ENCODE measurements around the gene FLT3LG. TPM values are rescaled to one million over a fixed set of nuclear protein-coding genes. Genes with fewer than 3 reads are reported as not detected.

FLT3LG gene
- total RNA-seq, 1 experiment from 2014 or later = 12.7 TPM

GRCh38 chr19:49488046-49488862 lies 14.2 kb downstream of the FLT3LG start:
- no peak for DNase-seq (ENCODE audit: low read depth)

GRCh38 chr19:49488863-49489537 lies 15.0 kb downstream of the FLT3LG start:
- DNase-seq (ENCODE audit: low read depth) = no peak

GRCh38 chr19:49489601-49490167 lies 15.7 kb downstream of the FLT3LG start:
- no peak for DNase-seq (ENCODE audit: low read depth)

- DNase-seq (ENCODE audit: low read depth) = no peak
These were observed 16.4 kb downstream of the FLT3LG start for GRCh38 chr19:49490287-49491029.

GRCh38 chr19:49491030-49491803 lies 17.2 kb downstream of the FLT3LG start:
- no peak for DNase-seq (ENCODE audit: low read depth)

- no peak for DNase-seq (ENCODE audit: low read depth)
These were observed 18.0 kb downstream of the FLT3LG start for GRCh38 chr19:49491804-49492572.

GRCh38 chr19:49492573-49493405 lies 18.8 kb downstream of the FLT3LG start:
- peak; percentile 35 for DNase-seq (ENCODE audit: low read depth)

GRCh38 chr19:49496574-49497008 lies 22.6 kb downstream of the FLT3LG start:
- no peak for DNase-seq (ENCODE audit: low read depth)

GRCh38 chr19:49497047-49497788 lies 23.2 kb downstream of the FLT3LG start:
- DNase-seq (ENCODE audit: low read depth) = peak; percentile 68

GRCh38 chr19:49497789-49498103 lies 23.7 kb downstream of the FLT3LG start:
- no peak for DNase-seq (ENCODE audit: low read depth)

GRCh38 chr19:49498475-49498874 lies 24.5 kb downstream of the FLT3LG start:
- DNase-seq (ENCODE audit: low read depth) = no peak

GRCh38 chr19:49499030-49499670 lies 25.1 kb downstream of the FLT3LG start:
- no peak for DNase-seq (ENCODE audit: low read depth)

- DNase-seq (ENCODE audit: low read depth) = peak; percentile 78
These were observed 29.0 kb downstream of the FLT3LG start for GRCh38 chr19:49502866-49503581.

- DNase-seq (ENCODE audit: low read depth) = no peak
These were observed 29.6 kb downstream of the FLT3LG start for GRCh38 chr19:49503582-49503962.

GRCh38 chr19:49506575-49507105 lies 32.6 kb downstream of the FLT3LG start:
- DNase-seq (ENCODE audit: low read depth) = peak; percentile 49

- no peak for DNase-seq (ENCODE audit: low read depth)
These were observed 33.9 kb downstream of the FLT3LG start for GRCh38 chr19:49507803-49508494.

Measured in RPMI7951 (cell line).